GM13977 (cell line): Measurements from ENCODE around the gene ZNF804A.

ENCODE experiments used
- DNase-seq: peaks from one replicate; pipeline ENCODE4 v3.0.0; 2012; ENCODE audit warnings: low spot score
- in situ Hi-C: fragments of 300-500 bp; cut with MboI; formaldehyde crosslinking; loops from one replicate; pipeline ENCODE4 v1.12.0; 2022; ENCODE audit warnings: low sequenced_read_pairs, low pct_unique_long_range_greater_than_20kb, mixed read lengths, inconsistent platforms; ENCODE audit not compliant: unreplicated experiment
- TF ChIP-seq, protein P1 (sequence below): IDR thresholded peaks from 2 replicates; pipeline ENCODE4 v1.5.1; 2012; ENCODE audit warnings: mild to moderate bottlenecking, control low read depth; ENCODE audit not compliant: insufficient read depth; ENCODE audit errors: extremely low read depth, missing control alignments

ZNF804A gene

GRCh38 chr2:184599054-184599871 is 934 bp downstream of the ZNF804A start:
- in situ Hi-C loops: no loop called here
- TF ChIP-seq, protein P1, sequence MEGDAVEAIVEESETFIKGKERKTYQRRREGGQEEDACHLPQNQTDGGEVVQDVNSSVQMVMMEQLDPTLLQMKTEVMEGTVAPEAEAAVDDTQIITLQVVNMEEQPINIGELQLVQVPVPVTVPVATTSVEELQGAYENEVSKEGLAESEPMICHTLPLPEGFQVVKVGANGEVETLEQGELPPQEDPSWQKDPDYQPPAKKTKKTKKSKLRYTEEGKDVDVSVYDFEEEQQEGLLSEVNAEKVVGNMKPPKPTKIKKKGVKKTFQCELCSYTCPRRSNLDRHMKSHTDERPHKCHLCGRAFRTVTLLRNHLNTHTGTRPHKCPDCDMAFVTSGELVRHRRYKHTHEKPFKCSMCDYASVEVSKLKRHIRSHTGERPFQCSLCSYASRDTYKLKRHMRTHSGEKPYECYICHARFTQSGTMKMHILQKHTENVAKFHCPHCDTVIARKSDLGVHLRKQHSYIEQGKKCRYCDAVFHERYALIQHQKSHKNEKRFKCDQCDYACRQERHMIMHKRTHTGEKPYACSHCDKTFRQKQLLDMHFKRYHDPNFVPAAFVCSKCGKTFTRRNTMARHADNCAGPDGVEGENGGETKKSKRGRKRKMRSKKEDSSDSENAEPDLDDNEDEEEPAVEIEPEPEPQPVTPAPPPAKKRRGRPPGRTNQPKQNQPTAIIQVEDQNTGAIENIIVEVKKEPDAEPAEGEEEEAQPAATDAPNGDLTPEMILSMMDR: no peak
- peak; percentile 38 for DNase-seq

- TF ChIP-seq, protein P1: no peak
- in situ Hi-C loops: no loop called here
- DNase-seq: peak; percentile 21
Observed at GRCh38 chr2:184599872-184600222, 1.5 kb downstream of the ZNF804A start.

- TF ChIP-seq, protein P1: no peak
- no peak for DNase-seq
- in situ Hi-C loops: no loop called here
Observed at GRCh38 chr2:184602734-184603133, 4.4 kb downstream of the ZNF804A start.

DNA sequence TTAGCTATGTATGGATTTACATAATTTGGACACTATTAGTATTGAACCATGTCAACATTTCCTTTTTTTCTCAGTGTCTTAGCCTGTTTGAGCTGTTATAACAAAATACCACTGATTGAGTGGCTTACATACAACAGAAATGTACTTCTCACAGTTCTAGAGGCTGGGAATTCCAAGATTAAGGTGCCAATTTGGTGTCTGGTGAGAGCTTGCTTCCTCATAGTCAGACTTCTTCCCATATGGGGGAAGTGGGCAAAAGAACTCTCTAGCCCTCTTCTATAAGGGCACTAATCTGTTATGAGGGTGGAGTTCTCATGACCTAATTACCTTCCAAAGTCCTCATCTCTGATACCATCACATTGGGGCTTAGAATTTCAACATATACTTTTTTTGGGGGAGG is 12.6 kb downstream of the ZNF804A start:
- DNase-seq: no peak
- TF ChIP-seq, protein P1: no peak
- in situ Hi-C loops: no loop called here

DNA sequence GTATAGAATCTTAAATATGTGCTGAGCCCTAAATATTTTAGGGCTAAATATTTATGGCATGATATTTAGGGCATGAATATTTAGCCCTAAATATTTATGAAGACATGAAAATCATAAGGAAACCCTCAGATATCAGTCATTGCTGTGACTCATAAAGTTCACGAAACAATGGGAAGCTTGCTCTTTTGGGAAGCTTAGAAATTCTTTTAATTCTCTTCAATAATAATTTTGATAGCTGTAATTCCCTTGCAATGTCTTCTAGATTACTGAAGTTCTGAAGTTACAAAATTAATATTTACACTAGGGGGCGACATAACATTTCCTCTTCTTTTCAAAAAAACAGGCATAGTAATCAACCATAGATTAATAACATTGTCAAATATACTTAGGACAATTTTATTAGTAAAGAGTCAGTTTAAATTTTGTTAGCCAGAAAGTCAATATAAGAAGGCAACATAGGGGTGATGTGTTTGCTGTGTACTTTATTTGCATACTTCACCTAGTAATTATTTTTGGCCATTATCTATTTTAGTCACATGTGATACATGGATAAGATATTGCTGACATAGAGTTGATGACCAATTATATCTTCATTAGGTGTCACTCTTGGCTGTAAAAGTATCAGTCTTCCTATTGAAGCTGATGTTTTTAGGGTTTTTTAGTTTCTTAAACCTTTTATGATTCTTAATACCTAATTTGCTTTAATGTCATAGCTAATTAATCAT is 13.2 kb downstream of the ZNF804A start:
- in situ Hi-C loops: no loop called here
- TF ChIP-seq, protein P1: peak; percentile 37

DNA sequence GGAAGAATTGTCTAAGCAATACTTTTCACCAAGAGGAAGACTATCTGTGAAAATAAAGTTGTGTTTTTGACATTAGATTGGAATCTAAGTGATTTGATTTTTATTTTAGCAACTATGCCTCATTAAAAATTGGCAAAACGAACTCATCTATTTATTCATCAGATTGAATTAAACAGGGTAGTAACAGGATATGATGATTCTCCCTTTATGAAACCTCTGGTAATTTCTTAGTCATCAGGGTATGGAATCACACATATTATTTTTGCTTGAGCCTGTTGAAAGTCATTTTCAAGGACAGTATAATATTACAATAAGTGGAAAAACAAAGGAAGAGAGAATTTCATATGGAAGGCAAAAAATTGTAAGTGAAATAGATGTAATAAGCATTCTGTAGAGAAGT is 22.0 kb downstream of the ZNF804A start:
- no peak for DNase-seq
- in situ Hi-C loops: no loop called here
- TF ChIP-seq, protein P1: no peak

More for the DNA sequence above, 13.2 kb downstream of the ZNF804A start:
- DNase-seq: no peak
